ENCODE measurements around the gene MT1G. TPM values are rescaled to one million over a fixed set of nuclear protein-coding genes. Genes with fewer than 3 reads are reported as not detected.

Gene MT1G
- total RNA-seq, 1 experiment from 2014 or later, result 2.2 TPM

DNA sequence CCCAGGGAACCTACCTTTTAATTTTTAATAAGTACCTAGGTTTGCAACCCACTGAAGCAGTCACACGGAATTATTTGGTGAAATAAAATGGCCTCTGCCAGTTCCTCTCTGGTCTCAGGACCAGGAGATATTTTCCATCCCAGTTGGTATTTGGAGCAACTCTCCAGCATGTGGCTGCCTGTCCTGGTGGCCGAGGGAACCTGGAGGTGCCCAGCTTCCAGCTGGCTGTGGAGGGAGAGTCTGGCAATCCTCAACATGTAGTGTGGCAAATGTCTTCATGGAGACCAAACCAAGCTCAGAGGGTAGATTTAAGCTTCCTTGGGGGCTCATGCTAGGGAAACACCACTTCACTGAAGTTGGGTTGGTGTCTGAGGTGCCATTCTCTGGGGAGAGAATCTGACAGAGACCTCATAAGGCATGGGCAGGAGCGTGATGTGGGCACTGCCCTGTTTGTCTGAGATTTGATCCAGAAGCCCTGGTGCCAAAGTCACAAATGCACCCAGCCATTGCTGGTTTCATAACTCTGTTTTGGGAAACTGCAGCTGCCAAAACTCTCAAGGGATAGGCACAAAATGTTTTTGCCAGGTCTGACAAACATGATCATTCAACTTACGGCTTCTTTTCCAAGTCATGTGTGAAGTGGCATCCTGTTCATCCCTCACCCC is 17.2 kb upstream of the MT1G start:
- no peak overlapping the region for H3K4me3 ChIP-seq (ENCODE audit: low read depth in 2 of 2, low read length in 2 of 2)
- H3K4me1 ChIP-seq (ENCODE audit: control insufficient read depth, insufficient read depth, low read length), result peaks cover 7% of the 10 kb centered on the region
- TF ChIP-seq POLR2AphosphoS5 (IDR thresholded peaks at IDR 0.05; ENCODE audit: low read depth, low read length) (no peak), REST (IDR thresholded peaks at IDR 0.05; ENCODE audit: insufficient read depth in 1 of 2, low read depth in 2 of 2, low read length in 1 of 2) (no peak), SIN3A (IDR thresholded peaks at IDR 0.05; ENCODE audit: borderline replicate concordance, insufficient read depth, low read depth, low read length) (no peak)
- TF ChIP-seq, protein P1, sequence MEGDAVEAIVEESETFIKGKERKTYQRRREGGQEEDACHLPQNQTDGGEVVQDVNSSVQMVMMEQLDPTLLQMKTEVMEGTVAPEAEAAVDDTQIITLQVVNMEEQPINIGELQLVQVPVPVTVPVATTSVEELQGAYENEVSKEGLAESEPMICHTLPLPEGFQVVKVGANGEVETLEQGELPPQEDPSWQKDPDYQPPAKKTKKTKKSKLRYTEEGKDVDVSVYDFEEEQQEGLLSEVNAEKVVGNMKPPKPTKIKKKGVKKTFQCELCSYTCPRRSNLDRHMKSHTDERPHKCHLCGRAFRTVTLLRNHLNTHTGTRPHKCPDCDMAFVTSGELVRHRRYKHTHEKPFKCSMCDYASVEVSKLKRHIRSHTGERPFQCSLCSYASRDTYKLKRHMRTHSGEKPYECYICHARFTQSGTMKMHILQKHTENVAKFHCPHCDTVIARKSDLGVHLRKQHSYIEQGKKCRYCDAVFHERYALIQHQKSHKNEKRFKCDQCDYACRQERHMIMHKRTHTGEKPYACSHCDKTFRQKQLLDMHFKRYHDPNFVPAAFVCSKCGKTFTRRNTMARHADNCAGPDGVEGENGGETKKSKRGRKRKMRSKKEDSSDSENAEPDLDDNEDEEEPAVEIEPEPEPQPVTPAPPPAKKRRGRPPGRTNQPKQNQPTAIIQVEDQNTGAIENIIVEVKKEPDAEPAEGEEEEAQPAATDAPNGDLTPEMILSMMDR (IDR thresholded peaks at IDR 0.05), result no peak
- no peaks in the 10 kb centered on the region; the same call in 1 of the 2 replicates for H3K9me3 ChIP-seq (ENCODE audit: control insufficient read depth, insufficient read depth, low read depth, low read length)
- ChIA-PET CTCF (no interaction called here), POLR2A (no interaction called here)
- in situ Hi-C loops (cut with HindIII; ENCODE audit: low pct_unique_long_range_greater_than_20kb, low sequenced_read_pairs) (no loop called here), intact Hi-C loops (cut with micrococcal nuclease; ENCODE audit: unreplicated experiment) (no loop called here)
- no peak for DNase-seq (ENCODE audit: low read depth, low spot score)
- no peaks in the 10 kb centered on the region for H3K36me3 ChIP-seq (ENCODE audit: control insufficient read depth, insufficient read depth, low read length)
- no TSS peak for BruUV-seq (replicated peaks)
- no peak overlapping the region for H3K27ac ChIP-seq (ENCODE audit: low read length)
- no peaks in the 10 kb centered on the region for H3K27me3 ChIP-seq (ENCODE audit: control insufficient read depth, insufficient read depth, low read length)
- ATAC-seq, result no peak

- no TSS peak for BruUV-seq (replicated peaks)
- CTCF ChIA-PET, result no interaction called here
- DNase-seq (ENCODE audit: low read depth, low spot score), result no peak
- no peak for ATAC-seq
- Histone ChIP-seq H3K9me3 (ENCODE audit: control insufficient read depth, insufficient read depth, low read depth, low read length) (no peaks in the 10 kb centered on the region; the same call in 1 of the 2 replicates), H3K4me3 (ENCODE audit: low read depth in 2 of 2, low read length in 2 of 2) (no peak overlapping the region), H3K27me3 (ENCODE audit: control insufficient read depth, insufficient read depth, low read length) (no peaks in the 10 kb centered on the region), H3K4me1 (ENCODE audit: control insufficient read depth, insufficient read depth, low read length) (peaks cover 7% of the 10 kb centered on the region), H3K27ac (ENCODE audit: low read length) (no peak overlapping the region), H3K36me3 (ENCODE audit: control insufficient read depth, insufficient read depth, low read length) (no peaks in the 10 kb centered on the region)
- in situ Hi-C loops (cut with HindIII; ENCODE audit: low pct_unique_long_range_greater_than_20kb, low sequenced_read_pairs), result no loop called here
- POLR2A ChIA-PET, result no interaction called here
- no peak for TF ChIP-seq SIN3A (IDR thresholded peaks at IDR 0.05; ENCODE audit: borderline replicate concordance, insufficient read depth, low read depth, low read length)
- TF ChIP-seq REST (IDR thresholded peaks at IDR 0.05; ENCODE audit: insufficient read depth in 1 of 2, low read depth in 2 of 2, low read length in 1 of 2), result no peak
- no peak for TF ChIP-seq TCF7L2 (IDR thresholded peaks at IDR 0.05; ENCODE audit: low read depth, low read length)
- TF ChIP-seq, protein P1 (IDR thresholded peaks at IDR 0.05), result no peak
- no peak for TF ChIP-seq POLR2AphosphoS5 (IDR thresholded peaks at IDR 0.05; ENCODE audit: low read depth, low read length)
- intact Hi-C loops (cut with micrococcal nuclease; ENCODE audit: unreplicated experiment), result no loop called here
Measured at GRCh38 chr16:56684256-56684925, 16.5 kb upstream of the MT1G start.

Measured in Panc1 (cell line).